Inflammatory macrophage treated with lipopolysaccharide for 4 hours (primary cell): ENCODE results near the gene APOE.

Source experiments
- DNase-seq: peaks from one replicate; pipeline ENCODE4 v3.0.0-alpha.2; 2020

The APOE gene

DNA sequence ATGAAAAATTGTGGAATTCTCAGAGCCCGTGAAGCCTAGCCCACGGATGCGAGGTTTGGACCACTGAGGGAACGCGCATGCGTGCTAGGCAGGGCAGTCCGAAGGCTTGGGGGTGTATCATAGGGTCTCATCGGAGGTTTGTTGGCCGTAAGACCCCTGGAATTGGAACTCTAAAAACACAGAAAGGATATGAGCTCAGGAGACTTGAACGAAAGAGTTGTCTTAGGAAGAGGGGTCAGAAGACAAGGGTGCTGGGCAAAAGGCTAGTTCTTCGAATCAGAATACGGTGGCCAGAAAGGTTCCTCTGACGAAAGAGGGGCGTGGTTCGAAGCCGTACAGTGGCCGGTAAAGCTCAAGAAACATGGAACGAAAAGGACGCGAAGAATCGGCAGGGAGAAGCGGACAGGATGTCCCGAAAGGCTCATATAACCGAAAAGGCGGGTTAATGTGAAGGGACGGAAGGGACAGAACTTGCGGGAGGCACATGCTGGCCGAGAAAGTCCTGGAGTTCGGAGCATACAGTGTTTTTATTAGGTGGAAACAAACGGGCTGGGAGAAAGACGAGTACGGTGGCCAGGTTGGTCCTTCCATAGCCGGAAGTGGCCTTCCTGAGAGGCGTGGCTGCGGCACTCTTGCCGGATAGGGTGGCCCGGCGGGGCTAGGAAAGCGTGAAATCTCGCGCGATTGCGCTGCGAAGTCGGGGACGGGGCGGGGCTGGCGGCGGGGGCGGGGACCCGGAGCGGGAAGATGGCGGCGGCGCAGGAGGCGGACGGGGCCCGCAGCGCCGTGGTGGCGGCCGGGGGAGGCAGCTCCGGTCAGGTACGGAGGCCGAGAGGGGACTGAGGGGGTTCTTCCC, 49.3 kb downstream of the APOE start, which contains the start of gene CLPTM1:
CLPTM1 (plus strand) TSS at position 732 of the 856 bp plus-strand sequence; CDS start at position 748, 16 bp downstream.
- DNase-seq = peak; percentile 99

DNA sequence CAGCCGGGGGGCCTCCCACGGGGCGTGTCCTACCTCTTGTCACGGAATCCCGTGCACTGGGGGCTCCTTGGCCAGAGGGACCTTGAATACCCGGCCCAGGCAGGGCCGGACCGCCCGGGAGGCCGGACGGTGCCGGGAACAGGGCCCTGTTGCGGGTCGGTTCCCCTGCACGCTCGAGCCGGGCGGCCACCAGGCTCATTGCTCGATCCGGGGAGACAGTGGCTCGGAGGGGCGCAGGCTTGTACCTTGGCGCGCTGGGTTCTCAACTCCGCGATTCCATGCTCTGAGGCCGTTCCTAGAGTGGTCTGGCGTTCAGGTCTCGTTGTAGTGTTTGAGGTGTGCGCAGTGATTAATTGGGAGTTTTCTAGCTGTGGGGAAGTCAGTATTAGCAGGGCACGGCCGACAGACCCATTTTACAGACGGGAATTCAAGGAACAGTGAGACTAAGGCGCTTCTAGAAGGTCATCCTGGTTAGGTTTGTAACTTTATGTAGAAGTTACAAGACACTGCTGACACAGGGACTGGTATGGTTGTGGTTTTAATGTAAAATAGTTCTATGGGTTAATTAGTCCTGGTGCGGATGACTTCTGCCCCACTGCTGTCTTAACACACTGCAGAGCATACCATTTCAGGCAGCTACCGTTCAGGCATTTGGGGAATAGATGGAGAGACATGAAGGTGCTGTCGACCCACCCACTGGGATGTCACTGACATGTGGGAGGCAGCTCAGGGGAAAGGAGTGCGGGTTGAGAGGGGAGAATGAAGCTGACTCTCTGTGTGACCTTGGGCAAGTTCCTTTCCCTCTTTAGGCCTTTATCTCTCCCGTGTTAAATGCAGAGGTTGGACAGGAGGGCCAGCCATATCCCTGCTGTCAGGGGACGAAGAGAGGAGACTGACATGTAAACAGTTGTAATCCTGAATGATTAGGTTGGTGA, 50.2 kb downstream of the APOE start:
- DNase-seq = no peak

DNA sequence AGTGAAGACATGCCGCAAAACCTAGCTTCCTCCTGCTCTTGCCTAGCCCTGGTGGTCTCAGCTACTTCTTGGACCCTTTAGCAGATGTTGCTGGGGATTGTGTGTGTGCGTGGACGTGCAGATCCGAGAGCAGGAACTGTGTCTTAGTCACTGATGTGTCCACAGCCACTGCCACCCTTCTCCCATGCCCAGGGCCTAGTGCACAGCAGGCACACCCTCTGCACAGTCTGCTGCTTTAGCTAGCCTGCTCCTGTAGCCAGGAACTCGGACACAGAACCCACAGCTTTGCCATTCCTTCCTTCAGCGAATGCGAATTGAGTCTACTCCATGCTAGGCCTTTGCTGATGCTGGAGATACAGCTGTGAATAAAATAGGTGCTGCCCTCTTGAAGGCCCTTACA, 51.9 kb downstream of the APOE start:
- DNase-seq = no peak

DNA sequence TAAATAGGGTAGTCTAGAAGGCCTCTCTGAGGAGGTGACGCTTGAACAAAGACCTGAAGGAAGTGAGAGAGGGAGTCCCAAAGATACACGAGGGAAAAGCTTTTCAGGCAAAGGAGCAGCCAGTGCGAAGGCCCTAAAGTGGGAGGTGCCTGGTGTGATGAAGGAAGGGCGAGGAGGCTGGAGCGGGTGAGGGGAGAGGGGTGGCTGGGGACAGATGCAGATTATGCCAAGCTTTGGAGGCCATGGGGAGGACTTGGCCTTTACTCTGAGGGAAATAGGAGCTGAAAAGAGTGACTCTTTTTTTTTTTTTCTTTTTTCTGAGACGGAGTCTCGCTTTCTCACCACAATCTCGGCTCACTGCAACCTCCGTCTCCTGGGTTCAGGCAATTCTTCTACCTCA, 52.5 kb downstream of the APOE start:
- no peak for DNase-seq
